ENCODE measurements around the gene U2AF2.

GRCh38 chr19:55655648-55656040 is 809 bp downstream of the U2AF2 start:
- no peak for TF ChIP-seq CTCF (IDR thresholded peaks at IDR 0.05; ENCODE audit: low read length)
- no peak for TF ChIP-seq EZH2 (optimal IDR thresholded peaks at IDR 0.05; ENCODE audit: low read depth, low read length)
- no peak for TF ChIP-seq EZH2phosphoT487 (IDR thresholded peaks at IDR 0.05; ENCODE audit: low read length)

All from MM.1S (cell line).